ENCODE data around the gene LIX1L. TPM values are rescaled to one million over a fixed set of nuclear protein-coding genes. Genes with fewer than 3 reads are reported as not detected.
A peak's percentile ranks its signal among the peaks of the same experiment; 100 is the strongest.

LIX1L gene
- total and polyA plus RNA-seq, 2 of the 13 experiments (the other 11 are each of a cell fraction or from before 2014, with no cell fraction given): 8.1 to 24.9 TPM

- TF ChIP-seq POLR2G (IDR thresholded peaks at IDR 0.05; ENCODE audit: low read depth, low read length): peak; percentile 75
- TF ChIP-seq MYNN (CRISPR knock-in tag; IDR thresholded peaks at IDR 0.05; ENCODE audit: low read depth): no peak
- no peak for TF ChIP-seq EED (CRISPR knock-in tag; IDR thresholded peaks at IDR 0.05)
- no peak for TF ChIP-seq ZNF724P (CRISPR knock-in tag; IDR thresholded peaks at IDR 0.05; ENCODE audit: borderline replicate concordance)
- TF ChIP-seq ARID3A (IDR thresholded peaks at IDR 0.05; ENCODE audit: low read depth, low read length): no peak; the same call in none of the 2 replicates
- TF ChIP-seq SRSF1 (optimal IDR thresholded peaks at IDR 0.05; ENCODE audit: low read depth, low read length): no peak
- TF ChIP-seq SUZ12 (IDR thresholded peaks at IDR 0.05; ENCODE audit: low read depth, low read length): no peak
- no peak for TF ChIP-seq GLI4 (CRISPR knock-in tag; IDR thresholded peaks at IDR 0.05; ENCODE audit: borderline replicate concordance)
- TF ChIP-seq ZIK1 (CRISPR knock-in tag; IDR thresholded peaks at IDR 0.05; ENCODE audit: borderline replicate concordance, low read depth): no peak
- TF ChIP-seq ZBTB7A (CRISPR knock-in tag; IDR thresholded peaks at IDR 0.05): no peak
- TF ChIP-seq ZNF451 (CRISPR knock-in tag; IDR thresholded peaks at IDR 0.05): no peak
- peak; percentile 58; the same call in 1 of the 2 replicates for TF ChIP-seq ZNF143 (CRISPR knock-in tag; IDR thresholded peaks at IDR 0.05)
- no peak for TF ChIP-seq TBL1XR1 (IDR thresholded peaks at IDR 0.05; ENCODE audit: borderline replicate concordance, low read length, partially characterized antibody)
- 0 out of 2 replicates have a peak, but pooled peaks have one; percentile 33 for TF ChIP-seq SMYD3 (CRISPR knock-in tag; IDR thresholded peaks at IDR 0.05)
- TF ChIP-seq TEAD3 (CRISPR knock-in tag; optimal IDR thresholded peaks at IDR 0.05; ENCODE audit: borderline replicate concordance): peak; percentile 93
- peak; percentile 49; the same call in 1 of the 2 replicates for TF ChIP-seq GTF2F1 (IDR thresholded peaks at IDR 0.05; ENCODE audit: low read length)
- TF ChIP-seq CC2D1A (CRISPR knock-in tag; IDR thresholded peaks at IDR 0.05): no peak
- no peak for TF ChIP-seq ZFP62 (CRISPR knock-in tag; IDR thresholded peaks at IDR 0.05)
- TF ChIP-seq SRF (IDR thresholded peaks at IDR 0.05; ENCODE audit: low read depth, low read length): peak; percentile 50; the same call in 1 of the 2 replicates
- peak; percentile 88 to 92; a peak in 3 of 4 replicates for TF ChIP-seq HMGXB4 (CRISPR knock-in tag; IDR thresholded peaks at IDR 0.05; ENCODE audit: borderline replicate concordance in 1 of 2, low read depth in 1 of 2)
- TF ChIP-seq NCOA5 (CRISPR knock-in tag; IDR thresholded peaks at IDR 0.05): no peak
- TF ChIP-seq AGO1 (IDR thresholded peaks at IDR 0.05; ENCODE audit: low read depth, low read length, poor library complexity, severe bottlenecking): no peak
- no peak for TF ChIP-seq RBM22 (optimal IDR thresholded peaks at IDR 0.05; ENCODE audit: low read length)
- no peak for TF ChIP-seq ZNF446 (CRISPR knock-in tag; IDR thresholded peaks at IDR 0.05)
- TF ChIP-seq SMAD3 (CRISPR knock-in tag; IDR thresholded peaks at IDR 0.05): peak; percentile 44; the same call in 1 of the 2 replicates
- TF ChIP-seq ZNF335 (CRISPR knock-in tag; IDR thresholded peaks at IDR 0.05): 0 out of 2 replicates have a peak, but pooled peaks have one; percentile 32
- TF ChIP-seq SAP130 (CRISPR knock-in tag; IDR thresholded peaks at IDR 0.05; ENCODE audit: low read depth): peak; percentile 71
- TF ChIP-seq ISL2 (CRISPR knock-in tag; IDR thresholded peaks at IDR 0.05): peak; percentile 83
- TF ChIP-seq SAFB2 (CRISPR knock-in tag; IDR thresholded peaks at IDR 0.05; ENCODE audit: borderline replicate concordance, low read depth): peak; percentile 32; the same call in 1 of the 2 replicates
Observed at GRCh38 chr1:145891587-145892485, 66.0 kb downstream of the LIX1L start (continued).

Measured in HepG2 (cell line).